Mesodermal cell (in vitro differentiated cells): Measurements from ENCODE around the gene PTPMT1.

Experiments
- H3K27ac ChIP-seq: 2 replicates; pipeline ENCODE4 v1.7.0; 2013; ENCODE audit warnings: mild to moderate bottlenecking, low read depth, low read length, moderate library complexity; ENCODE audit not compliant: severe bottlenecking
- H3K36me3 ChIP-seq: 2 replicates; pipeline ENCODE4 v1.7.1; 2013; ENCODE audit warnings: mild to moderate bottlenecking, low read length, moderate library complexity; ENCODE audit not compliant: control insufficient read depth, insufficient read depth
- H3K4me1 ChIP-seq: one replicate; pipeline ENCODE4 v1.7.1; 2013; ENCODE audit warnings: mild to moderate bottlenecking, low read length; ENCODE audit not compliant: insufficient read depth, control insufficient read depth, poor library complexity, severe bottlenecking
- H3K4me3 ChIP-seq: 2 replicates; pipeline ENCODE4 v1.7.0; 2013; ENCODE audit warnings: low read length, control low read depth, mild to moderate bottlenecking; ENCODE audit not compliant: insufficient read depth, poor library complexity, severe bottlenecking; ENCODE audit errors: extremely low read depth
- H3K9me3 ChIP-seq: 2 replicates; pipeline ENCODE4 v1.7.1; 2013; ENCODE audit warnings: mild to moderate bottlenecking, low read length, moderate library complexity; ENCODE audit not compliant: control insufficient read depth
- WGBS, 2 experiments: methylation state at CpG; one replicate each; pipeline ENCODE4 v1.1.5; 2013; ENCODE audit warnings: missing lambda C conversion rate in 2 of 2; ENCODE audit not compliant: insufficient coverage in 2 of 2; 5-methylcytosine and 5-hydroxymethylcytosine counted together

The PTPMT1 gene

GRCh38 chr11:47564933-47565339, 463 bp upstream of the PTPMT1 start:
- Histone ChIP-seq H3K4me3 (peak overlapping the region; percentile 87), H3K36me3 (peaks cover 27% of the 10 kb centered on the region), H3K9me3 (no peaks in the 10 kb centered on the region), H3K4me1 (peaks cover 5% of the 10 kb centered on the region), H3K27ac (no peak overlapping the region)
- 23 to 26% methylated on average over 3 to 9 of the region's 11 CpGs for WGBS, 2 experiments

GRCh38 chr11:47566149-47566698, 825 bp downstream of the PTPMT1 start:
- peak overlapping the region; percentile 87 for H3K4me3 ChIP-seq
- peaks cover 40% of the 10 kb centered on the region for H3K36me3 ChIP-seq
- WGBS, 2 experiments, result 45 to 64% methylated on average over 11 to 15 of the region's 17 CpGs
- H3K9me3 ChIP-seq, result no peaks in the 10 kb centered on the region
- peak overlapping the region; percentile 10 for H3K27ac ChIP-seq
- peaks cover 5% of the 10 kb centered on the region for H3K4me1 ChIP-seq

- Histone ChIP-seq H3K27ac (no peak overlapping the region), H3K4me1 (peaks cover 11% of the 10 kb centered on the region), H3K36me3 (peaks cover 74% of the 10 kb centered on the region), H3K9me3 (no peaks in the 10 kb centered on the region), H3K4me3 (no peak overlapping the region)
- WGBS, 2 experiments, result 94 to 97% methylated on average over 6 to 7 of the region's 7 CpGs
These were observed 4.2 kb downstream of the PTPMT1 start for GRCh38 chr11:47569646-47570045.

DNA sequence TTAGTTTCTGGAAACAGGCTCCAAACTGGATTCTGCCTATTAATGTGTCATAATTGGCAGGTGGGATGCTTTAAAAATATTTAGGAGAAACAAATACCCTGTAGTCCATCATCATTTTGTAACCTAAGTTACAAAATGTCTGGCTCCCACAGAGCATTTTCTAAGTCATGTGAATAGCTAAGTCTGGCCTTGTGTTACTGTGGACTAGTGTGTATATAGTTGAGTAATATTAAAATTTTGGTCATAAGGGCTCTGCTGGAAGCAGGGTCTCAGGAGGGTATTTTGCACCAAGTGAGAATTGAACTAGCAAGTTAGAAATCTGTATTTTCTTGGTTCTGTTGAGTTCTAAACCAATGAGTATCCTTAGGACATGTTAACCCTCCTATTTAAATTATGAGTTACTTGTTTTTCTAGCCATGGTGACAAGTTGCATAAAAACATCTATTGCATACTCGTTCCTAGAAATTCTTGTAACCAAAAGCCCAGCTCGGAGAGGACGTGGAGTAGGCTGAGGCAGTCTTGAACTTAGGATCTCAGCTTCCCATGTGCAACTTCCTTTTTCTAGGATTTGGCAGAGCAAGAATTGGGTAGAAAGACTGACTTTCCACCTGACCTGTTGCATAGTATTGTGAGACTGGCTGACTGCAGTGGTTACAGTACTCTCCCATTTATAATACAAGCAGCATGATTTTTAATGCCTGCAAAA, 5.4 kb downstream of the PTPMT1 start:
- no peak overlapping the region for H3K4me3 ChIP-seq
- peaks cover 8% of the 10 kb centered on the region for H3K4me1 ChIP-seq
- H3K9me3 ChIP-seq, result no peaks in the 10 kb centered on the region
- H3K27ac ChIP-seq, result no peak overlapping the region
- 96 to 100% methylated on average over 2 to 3 of the region's 3 CpGs for WGBS, 2 experiments
- peaks cover 85% of the 10 kb centered on the region for H3K36me3 ChIP-seq

DNA sequence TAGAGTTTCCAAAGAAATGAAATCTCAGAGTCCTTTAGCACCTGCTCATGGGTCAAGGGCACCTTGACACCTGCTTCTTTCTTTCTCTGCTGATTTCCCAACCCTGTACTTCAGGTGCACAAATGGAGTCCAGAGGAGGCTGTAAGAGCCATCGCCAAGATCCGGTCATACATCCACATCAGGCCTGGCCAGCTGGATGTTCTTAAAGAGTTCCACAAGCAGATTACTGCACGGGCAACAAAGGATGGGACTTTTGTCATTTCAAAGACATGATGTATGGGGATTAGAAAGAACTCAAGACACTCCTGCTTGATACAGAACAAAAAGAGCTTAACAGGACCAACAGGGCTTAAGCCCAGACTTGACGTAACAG, 5.9 kb downstream of the PTPMT1 start:
- H3K36me3 ChIP-seq, result peaks cover 90% of the 10 kb centered on the region

GRCh38 chr11:47571895-47572294, 6.5 kb downstream of the PTPMT1 start:
- peaks cover 93% of the 10 kb centered on the region for H3K36me3 ChIP-seq

More for the DNA sequence above, 5.9 kb downstream of the PTPMT1 start:
- 95 to 100% methylated on average over 3 of the region's 4 CpGs for WGBS, 2 experiments
- no peak overlapping the region for H3K27ac ChIP-seq
- H3K4me1 ChIP-seq, result peaks cover 8% of the 10 kb centered on the region
- H3K9me3 ChIP-seq, result no peaks in the 10 kb centered on the region
- no peak overlapping the region for H3K4me3 ChIP-seq

GRCh38 chr11:47572715-47573255, 7.4 kb downstream of the PTPMT1 start:
- peaks cover 93% of the 10 kb centered on the region for H3K36me3 ChIP-seq
- H3K4me3 ChIP-seq, result no peak overlapping the region
- no peak overlapping the region for H3K27ac ChIP-seq
- H3K4me1 ChIP-seq, result peaks cover 13% of the 10 kb centered on the region
- WGBS, 2 experiments, result 92 to 94% methylated on average over 5 to 8 of the region's 8 CpGs
- H3K9me3 ChIP-seq, result no peaks in the 10 kb centered on the region

More at GRCh38 chr11:47571895-47572294, 6.5 kb downstream of the PTPMT1 start:
- Histone ChIP-seq H3K4me3 (no peak overlapping the region), H3K9me3 (no peaks in the 10 kb centered on the region), H3K27ac (no peak overlapping the region), H3K4me1 (peaks cover 8% of the 10 kb centered on the region)
- WGBS, 2 experiments, result no CpG with 5 or more reads among the region's 1 CpG

- H3K36me3 ChIP-seq, result peaks cover 88% of the 10 kb centered on the region
- H3K4me3 ChIP-seq, result no peak overlapping the region
- no peaks in the 10 kb centered on the region for H3K9me3 ChIP-seq
- H3K4me1 ChIP-seq, result peaks cover 13% of the 10 kb centered on the region
- no peak overlapping the region for H3K27ac ChIP-seq
- 96 to 98% methylated on average over 10 to 11 of the region's 11 CpGs for WGBS, 2 experiments
These were observed 7.9 kb downstream of the PTPMT1 start for GRCh38 chr11:47573321-47573720.

- peaks cover 73% of the 10 kb centered on the region for H3K36me3 ChIP-seq
- WGBS, 2 experiments, result 93 to 95% methylated on average over 13 of the region's 13 CpGs
These were observed 12.2 kb downstream of the PTPMT1 start for GRCh38 chr11:47577460-47578041.

GRCh38 chr11:47578524-47579494, 13.4 kb downstream of the PTPMT1 start, which contains the start of the genes KBTBD4 and NDUFS3:
TSS of gene KBTBD4 (minus strand) at chr11:47578970. CDS start at chr11:47578951, 19 bp downstream.
TSS of gene NDUFS3 (plus strand) at chr11:47579074. CDS start at chr11:47579092, 18 bp downstream.
- WGBS, 2 experiments, result 0% methylated on average over 58 to 69 of the region's 72 CpGs
- peak within 1 kb of the TSS; percentile 96 for H3K4me3 ChIP-seq
- no peaks in the 10 kb centered on the region for H3K9me3 ChIP-seq
- H3K4me1 ChIP-seq, result peaks cover 5% of the 10 kb centered on the region
- peak within 1 kb of the TSS; percentile 90 for H3K27ac ChIP-seq
- H3K36me3 ChIP-seq, result peaks cover 73% of the 10 kb centered on the region

More at GRCh38 chr11:47577460-47578041, 12.2 kb downstream of the PTPMT1 start:
- Histone ChIP-seq H3K4me3 (no peak overlapping the region), H3K4me1 (peaks cover 5% of the 10 kb centered on the region), H3K27ac (peak overlapping the region; percentile 90), H3K9me3 (no peaks in the 10 kb centered on the region)
